ENCODE measurements around the gene SPEN.

GRCh38 chr1:15936025-15936424 lies 88.5 kb downstream of the SPEN start:
- TF ChIP-seq CTCF (conservative IDR thresholded peaks at IDR 0.05; ENCODE audit: low read depth in 2 of 2) = no peak
- no peak for TF ChIP-seq EZH2phosphoT487 (IDR thresholded peaks at IDR 0.05; ENCODE audit: unreplicated experiment)
- TF ChIP-seq ZNF331 (CRISPR knock-in tag; IDR thresholded peaks at IDR 0.05; ENCODE audit: low read depth) = no peak
- no peak for TF ChIP-seq CREB1 (CRISPR knock-in tag; IDR thresholded peaks at IDR 0.05; ENCODE audit: low read depth)
- no peak for TF ChIP-seq ETS1 (IDR thresholded peaks at IDR 0.05)

All from GM23338 (cell line).